Activated naive CD4-positive, alpha-beta T cell treated with anti-CD3 and anti-CD28 coated beads, Interleukin-2, amount 50 U/mL, for 24 hours (primary cell): ENCODE measurements around the gene ELL.
"Not testable (repeated sequence)": the region's sequence is repeated elsewhere in the genome, so short reads cannot be mapped to it uniquely, and the experiment has no call there.

Source experiments
- H3K27ac Mint-ChIP-seq: one replicate; pipeline ENCODE4 v1.8.0; 2021; ENCODE audit warnings: mild to moderate bottlenecking, mixed read lengths
- H3K27me3 Mint-ChIP-seq: one replicate; pipeline ENCODE4 v1.8.0; 2021; ENCODE audit warnings: mixed read lengths
- H3K36me3 Mint-ChIP-seq: one replicate; pipeline ENCODE4 v1.8.0; 2021; ENCODE audit warnings: mixed read lengths
- H3K4me1 Mint-ChIP-seq: one replicate; pipeline ENCODE4 v1.8.0; 2021; ENCODE audit warnings: mixed read lengths
- H3K4me3 Mint-ChIP-seq: one replicate; pipeline ENCODE4 v1.8.0; 2021; ENCODE audit warnings: mild to moderate bottlenecking, mixed read lengths
- H3K9me3 Mint-ChIP-seq: one replicate; pipeline ENCODE4 v1.8.0; 2021; ENCODE audit warnings: mixed read lengths

Gene ELL

GRCh38 chr19:18539372-18539771 is 17.5 kb upstream of the ELL start:
- no peaks in the 10 kb centered on the region for H3K9me3 Mint-ChIP-seq
- H3K27ac Mint-ChIP-seq, result no peak overlapping the region
- H3K4me1 Mint-ChIP-seq, result peaks cover 24% of the 10 kb centered on the region
- H3K4me3 Mint-ChIP-seq, result no peak overlapping the region
- no peaks in the 10 kb centered on the region for H3K27me3 Mint-ChIP-seq
- peaks cover 6% of the 10 kb centered on the region for H3K36me3 Mint-ChIP-seq

GRCh38 chr19:18538115-18538514 is 16.2 kb upstream of the ELL start:
- Mint-ChIP-seq H3K9me3 (no peaks in the 10 kb centered on the region), H3K27ac (no peak overlapping the region), H3K36me3 (peaks cover 6% of the 10 kb centered on the region), H3K4me1 (peaks cover 17% of the 10 kb centered on the region), H3K27me3 (no peaks in the 10 kb centered on the region), H3K4me3 (no peak overlapping the region)

- Mint-ChIP-seq H3K27me3 (no peaks in the 10 kb centered on the region), H3K36me3 (peaks cover 6% of the 10 kb centered on the region), H3K27ac (no peak overlapping the region), H3K4me3 (no peak overlapping the region), H3K4me1 (peaks cover 15% of the 10 kb centered on the region), H3K9me3 (no peaks in the 10 kb centered on the region)
Observed at GRCh38 chr19:18537431-18537830, 15.6 kb upstream of the ELL start.

- Mint-ChIP-seq H3K4me1 (peaks cover 7% of the 10 kb centered on the region), H3K9me3 (no peaks in the 10 kb centered on the region), H3K27me3 (no peaks in the 10 kb centered on the region), H3K27ac (no peak overlapping the region), H3K36me3 (peaks cover 6% of the 10 kb centered on the region), H3K4me3 (no peak overlapping the region)
Observed at GRCh38 chr19:18536475-18536874, 14.6 kb upstream of the ELL start.

GRCh38 chr19:18533058-18533457 is 11.2 kb upstream of the ELL start:
- Mint-ChIP-seq H3K36me3 (peaks cover 6% of the 10 kb centered on the region), H3K27ac (no peak overlapping the region), H3K27me3 (no peaks in the 10 kb centered on the region), H3K9me3 (no peaks in the 10 kb centered on the region), H3K4me1 (no peaks in the 10 kb centered on the region), H3K4me3 (no peak overlapping the region)

- Mint-ChIP-seq H3K4me1 (no peaks in the 10 kb centered on the region), H3K36me3 (peaks cover 3% of the 10 kb centered on the region), H3K9me3 (no peaks in the 10 kb centered on the region), H3K27ac (no peak overlapping the region), H3K4me3 (no peak overlapping the region), H3K27me3 (no peaks in the 10 kb centered on the region)
Observed at GRCh38 chr19:18532168-18532890, 10.5 kb upstream of the ELL start.

- H3K27ac Mint-ChIP-seq, result no peak overlapping the region
- H3K36me3 Mint-ChIP-seq, result peaks cover 1% of the 10 kb centered on the region
- no peak overlapping the region for H3K4me3 Mint-ChIP-seq
- H3K27me3 Mint-ChIP-seq, result no peaks in the 10 kb centered on the region
- no peaks in the 10 kb centered on the region for H3K4me1 Mint-ChIP-seq
- H3K9me3 Mint-ChIP-seq, result no peaks in the 10 kb centered on the region
Observed at GRCh38 chr19:18531485-18531884, 9.6 kb upstream of the ELL start.

GRCh38 chr19:18529782-18530181 is 7.9 kb upstream of the ELL start:
- H3K4me1 Mint-ChIP-seq, result no peaks in the 10 kb centered on the region
- H3K36me3 Mint-ChIP-seq, result no peaks in the 10 kb centered on the region
- no peaks in the 10 kb centered on the region for H3K27me3 Mint-ChIP-seq
- no peaks in the 10 kb centered on the region for H3K9me3 Mint-ChIP-seq
- H3K4me3 Mint-ChIP-seq, result no peak overlapping the region
- H3K27ac Mint-ChIP-seq, result no peak overlapping the region

GRCh38 chr19:18526316-18526715 is 4.4 kb upstream of the ELL start:
- no peaks in the 10 kb centered on the region for H3K36me3 Mint-ChIP-seq
- H3K4me3 Mint-ChIP-seq, result no peak overlapping the region
- no peaks in the 10 kb centered on the region for H3K27me3 Mint-ChIP-seq
- H3K27ac Mint-ChIP-seq, result no peak overlapping the region
- H3K4me1 Mint-ChIP-seq, result peaks cover 4% of the 10 kb centered on the region
- H3K9me3 Mint-ChIP-seq, result no peaks in the 10 kb centered on the region

GRCh38 chr19:18523841-18524240 is 2.0 kb upstream of the ELL start:
- Mint-ChIP-seq H3K27ac (peak overlapping the region; percentile 53), H3K36me3 (no peaks in the 10 kb centered on the region), H3K27me3 (no peaks in the 10 kb centered on the region), H3K4me3 (no peak overlapping the region), H3K4me1 (peaks cover 16% of the 10 kb centered on the region), H3K9me3 (no peaks in the 10 kb centered on the region)

GRCh38 chr19:18522862-18523440 is 1.1 kb upstream of the ELL start:
- not testable (repeated sequence) for H3K27me3 Mint-ChIP-seq, H3K36me3 Mint-ChIP-seq, H3K9me3 Mint-ChIP-seq
- Mint-ChIP-seq H3K27ac (peak overlapping the region; percentile 98), H3K4me1 (peaks cover 16% of the 10 kb centered on the region), H3K4me3 (peak overlapping the region; percentile 99)

GRCh38 chr19:18522124-18522861 is 423 bp upstream of the ELL start:
- Mint-ChIP-seq H3K36me3 (no peaks in the 10 kb centered on the region), H3K27ac (peak overlapping the region; percentile 98), H3K4me3 (peak overlapping the region; percentile 99), H3K27me3 (no peaks in the 10 kb centered on the region), H3K4me1 (peaks cover 16% of the 10 kb centered on the region), H3K9me3 (no peaks in the 10 kb centered on the region)

GRCh38 chr19:18520848-18521691 is 800 bp downstream of the ELL start:
- Mint-ChIP-seq H3K9me3 (no peaks in the 10 kb centered on the region), H3K36me3 (no peaks in the 10 kb centered on the region), H3K27me3 (no peaks in the 10 kb centered on the region), H3K4me3 (peak overlapping the region; percentile 99), H3K27ac (peak overlapping the region; percentile 94), H3K4me1 (peaks cover 25% of the 10 kb centered on the region)

- no peaks in the 10 kb centered on the region for H3K27me3 Mint-ChIP-seq
- H3K27ac Mint-ChIP-seq, result peak overlapping the region; percentile 96
- no peaks in the 10 kb centered on the region for H3K36me3 Mint-ChIP-seq
- peaks cover 32% of the 10 kb centered on the region for H3K4me1 Mint-ChIP-seq
- H3K4me3 Mint-ChIP-seq, result peak overlapping the region; percentile 99
- no peaks in the 10 kb centered on the region for H3K9me3 Mint-ChIP-seq
Observed at GRCh38 chr19:18519962-18520847, 1.7 kb downstream of the ELL start.

- no peaks in the 10 kb centered on the region for H3K27me3 Mint-ChIP-seq
- H3K4me3 Mint-ChIP-seq, result no peak overlapping the region
- H3K4me1 Mint-ChIP-seq, result peaks cover 41% of the 10 kb centered on the region
- no peaks in the 10 kb centered on the region for H3K9me3 Mint-ChIP-seq
- no peak overlapping the region for H3K27ac Mint-ChIP-seq
- no peaks in the 10 kb centered on the region for H3K36me3 Mint-ChIP-seq
Observed at GRCh38 chr19:18518639-18519038, 3.2 kb downstream of the ELL start.
